Esophagus (tissue), 2 donors: ENCODE measurements around the gene HS6ST1. TPM values are rescaled to one million over a fixed set of nuclear protein-coding genes. Genes with fewer than 3 reads are reported as not detected.
A peak's percentile ranks its signal among the peaks of the same experiment; 100 is the strongest.

Experiments used
- H3K27ac ChIP-seq, 2 donors: one replicate each; pipeline ENCODE4 v1.5.1; 2013; ENCODE audit warnings: low read depth in 2 of 2, mild to moderate bottlenecking in 2 of 2, inconsistent platforms in 1 of 2, low read length in 1 of 2, moderate library complexity in 1 of 2
- H3K27me3 ChIP-seq, 2 donors: one replicate each; pipeline ENCODE4 v1.6.1; 2013; ENCODE audit warnings: low read length in 2 of 2, control low read depth in 1 of 2, mild to moderate bottlenecking in 1 of 2; ENCODE audit not compliant: insufficient read depth in 2 of 2, control insufficient read depth in 1 of 2
- H3K36me3 ChIP-seq, 2 donors: one replicate each; pipeline ENCODE4 v1.6.1; 2013; ENCODE audit warnings: low read length in 1 of 2; ENCODE audit not compliant: control insufficient read depth in 2 of 2, insufficient read depth in 2 of 2
- H3K4me1 ChIP-seq, 2 donors: one replicate each; pipeline ENCODE4 v1.6.1; 2013; ENCODE audit warnings: low read length in 1 of 2; ENCODE audit not compliant: control insufficient read depth in 2 of 2, insufficient read depth in 2 of 2
- H3K4me3 ChIP-seq, 2 donors: one replicate each; pipeline ENCODE4 v1.5.1; 2013; ENCODE audit warnings: low read length in 2 of 2, mild to moderate bottlenecking in 2 of 2, low read depth in 1 of 2, moderate library complexity in 1 of 2
- H3K9me3 ChIP-seq, 2 donors: one replicate each; pipeline ENCODE4 v1.6.1; 2013; ENCODE audit warnings: mild to moderate bottlenecking in 2 of 2, low read depth in 1 of 2, low read length in 1 of 2, moderate library complexity in 1 of 2; ENCODE audit not compliant: control insufficient read depth in 2 of 2, insufficient read depth in 1 of 2
- WGBS, 2 donors: extraction: QIAGEN DNeasy Blood & Tissue Kit; methylation state at CpG; one replicate each; pipeline ENCODE4 v1.1.7; 2013; 5-methylcytosine and 5-hydroxymethylcytosine counted together
- polyA plus RNA-seq, 2 donors: library from polyadenylated mRNA; stranded (reverse); fragments of 200-250 nt; gene quantifications; one replicate each; pipeline ENCODE4 v1.2.3, GENCODE V29; 2013
- donor health status: healthy with polysubstance abuse.
- donor health status: Bipolar disorder and iron deficiency.

Gene HS6ST1
- polyA plus RNA-seq, 2 donors: 23.1 to 29.9 TPM

- Histone ChIP-seq H3K36me3 (no peaks in the 10 kb centered on the region), H3K9me3 (no peaks in the 10 kb centered on the region), H3K4me3 (no peak overlapping the region), H3K4me1 (no peaks in the 10 kb centered on the region), H3K27ac (no peak overlapping the region), H3K27me3 (no peaks in the 10 kb centered on the region)
- WGBS, 2 donors: 89 to 90% methylated on average over 5 of the region's 5 CpGs
Measured at GRCh38 chr2:128234613-128235012, 84.1 kb downstream of the HS6ST1 start.

DNA sequence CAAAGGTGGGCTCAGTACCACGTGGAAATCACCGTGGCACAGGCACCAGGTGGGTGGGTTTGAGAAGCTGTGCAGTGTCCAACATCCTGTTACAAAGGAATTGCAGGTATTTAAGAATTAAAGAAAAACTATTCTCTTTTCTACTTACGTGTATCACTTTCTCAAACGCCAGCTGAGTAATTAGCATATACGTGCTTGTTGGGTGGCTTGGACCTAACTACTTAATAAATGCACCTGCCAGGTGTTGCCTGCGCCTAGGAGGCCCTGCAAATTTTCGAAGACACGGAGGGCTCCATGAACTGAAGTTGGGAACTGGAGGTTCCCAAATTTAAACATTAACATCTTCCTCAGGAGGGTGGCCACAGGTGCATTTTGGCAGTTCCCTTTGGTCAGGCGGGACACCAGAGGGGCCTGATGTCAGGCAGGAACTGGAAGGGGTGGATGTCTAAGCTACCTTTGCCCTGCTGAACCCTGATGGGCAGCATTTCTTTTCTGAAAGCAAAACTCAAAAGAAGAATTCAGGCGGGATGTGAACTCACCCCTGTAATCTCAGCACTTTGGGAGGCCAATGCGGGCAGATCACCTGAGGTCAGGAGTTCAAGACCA is 84.8 kb downstream of the HS6ST1 start:
- peak overlapping the region in 1 of 2 donors; percentile 65 for H3K4me3 ChIP-seq
- 40 to 41% methylated on average over 11 of the region's 11 CpGs for WGBS, 2 donors

DNA sequence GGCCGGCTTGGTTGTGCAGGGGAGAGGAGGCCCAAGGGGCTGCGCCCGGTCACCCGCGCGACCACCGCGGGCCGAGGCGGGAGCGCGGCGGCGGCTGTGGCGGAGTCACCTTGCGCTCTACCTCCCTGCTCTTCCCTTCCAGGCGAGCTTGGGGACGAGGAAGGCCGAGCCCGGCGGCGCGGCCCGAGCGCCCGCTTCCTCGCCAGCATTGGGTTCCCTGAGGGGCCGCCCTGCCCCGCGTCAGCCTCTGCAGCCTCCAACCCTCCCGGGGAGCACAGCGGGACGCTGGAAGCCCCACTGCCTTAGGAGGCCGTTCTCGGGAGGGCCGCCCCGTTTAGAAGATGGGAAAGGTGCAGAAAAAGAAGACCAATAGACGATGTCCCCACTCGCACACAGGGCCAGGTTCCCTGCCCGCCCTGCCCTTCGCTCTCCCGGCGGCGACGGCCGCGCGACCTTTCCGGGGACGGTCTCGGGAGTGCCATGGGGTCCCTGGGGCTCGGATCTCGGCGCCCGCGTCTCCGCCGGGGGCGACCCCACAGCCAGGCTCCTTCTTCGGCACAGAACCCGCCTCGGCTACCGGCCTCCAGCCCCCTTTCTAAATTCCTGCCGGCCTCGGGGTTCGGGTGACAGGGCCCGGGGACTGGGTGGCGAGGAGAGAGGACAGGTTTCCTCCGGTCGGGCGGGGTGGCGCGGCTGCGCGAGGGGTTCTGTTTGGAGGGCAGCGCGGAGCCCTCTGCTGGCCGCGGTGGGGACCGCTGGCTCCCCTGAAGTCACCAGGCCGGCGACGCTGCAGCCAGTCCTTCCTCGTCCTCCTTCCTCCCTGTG is 85.5 kb downstream of the HS6ST1 start:
- 0 to 1% methylated on average over 67 to 84 of the region's 84 CpGs for WGBS, 2 donors
- no peaks in the 10 kb centered on the region for H3K27me3 ChIP-seq
- H3K4me1 ChIP-seq: no peaks in the 10 kb centered on the region
- H3K9me3 ChIP-seq: no peaks in the 10 kb centered on the region
- H3K27ac ChIP-seq: peak overlapping the region; percentile 49 to 72
- no peaks in the 10 kb centered on the region for H3K36me3 ChIP-seq
- H3K4me3 ChIP-seq: peak overlapping the region; percentile 65 to 73

More for the DNA sequence above, 84.8 kb downstream of the HS6ST1 start:
- Histone ChIP-seq H3K27ac (no peak overlapping the region), H3K4me1 (no peaks in the 10 kb centered on the region), H3K9me3 (no peaks in the 10 kb centered on the region), H3K36me3 (no peaks in the 10 kb centered on the region), H3K27me3 (no peaks in the 10 kb centered on the region)

- Histone ChIP-seq H3K27me3 (no peaks in the 10 kb centered on the region), H3K27ac (no peak overlapping the region), H3K36me3 (no peaks in the 10 kb centered on the region)
Measured at GRCh38 chr2:128228894-128229293, 89.8 kb downstream of the HS6ST1 start.

DNA sequence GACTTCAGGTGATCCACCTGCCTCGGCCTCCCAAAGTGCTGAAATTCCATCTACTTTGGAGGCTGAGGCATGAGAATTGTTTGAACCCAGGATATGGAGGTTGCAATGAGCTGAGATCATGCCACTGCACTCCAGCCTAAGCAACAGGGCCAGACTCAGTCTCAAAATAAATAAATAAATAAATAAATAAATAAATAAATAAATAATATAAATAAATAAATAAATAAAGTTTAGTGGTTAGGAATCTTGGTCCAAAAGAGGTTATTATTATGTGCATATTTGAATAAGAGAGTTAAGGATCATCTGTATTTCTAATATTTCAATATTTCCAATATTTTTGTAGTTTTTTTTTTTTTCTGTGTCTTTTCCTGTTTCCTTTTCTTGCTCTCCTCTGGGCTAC is 90.8 kb downstream of the HS6ST1 start:
- Histone ChIP-seq H3K9me3 (no peaks in the 10 kb centered on the region), H3K4me1 (no peaks in the 10 kb centered on the region), H3K36me3 (no peaks in the 10 kb centered on the region), H3K27ac (no peak overlapping the region), H3K27me3 (no peaks in the 10 kb centered on the region), H3K4me3 (no peak overlapping the region)
- WGBS, 2 donors: 91 to 100% methylated on average over 1 of the region's 1 CpG

More at GRCh38 chr2:128228894-128229293, 89.8 kb downstream of the HS6ST1 start:
- H3K9me3 ChIP-seq: no peaks in the 10 kb centered on the region
- H3K4me3 ChIP-seq: no peak overlapping the region
- no peaks in the 10 kb centered on the region for H3K4me1 ChIP-seq

- H3K27ac ChIP-seq: no peak overlapping the region
- whole genome bisulfite sequencing, 2 donors: 72 to 76% methylated on average over 8 of the region's 8 CpGs
- no peak overlapping the region for H3K4me3 ChIP-seq
- peaks cover 0 to 2% of the 10 kb centered on the region in 2 donors for H3K4me1 ChIP-seq
- no peaks in the 10 kb centered on the region for H3K9me3 ChIP-seq
- no peaks in the 10 kb centered on the region for H3K36me3 ChIP-seq
- no peaks in the 10 kb centered on the region for H3K27me3 ChIP-seq
Measured at GRCh38 chr2:128219891-128220290, 98.8 kb downstream of the HS6ST1 start.

DNA sequence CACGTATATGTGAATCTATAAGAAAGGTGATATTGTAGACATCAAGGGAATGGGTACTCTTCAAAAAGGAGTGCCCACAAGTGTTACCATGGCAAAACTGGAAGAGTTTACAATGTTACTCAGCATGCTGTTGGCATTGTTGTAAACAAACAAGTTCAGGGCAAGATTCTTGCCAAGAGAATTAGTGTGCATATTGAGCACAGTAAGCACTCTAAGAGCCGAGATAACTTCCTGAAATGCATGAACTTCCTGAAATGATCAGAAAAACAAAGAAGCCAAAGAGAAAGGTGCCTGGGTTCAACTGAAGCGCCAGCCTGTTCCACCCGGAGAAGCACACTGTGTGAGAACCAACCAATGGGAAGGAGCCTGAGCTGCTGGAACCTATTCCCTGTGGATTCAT is 101.0 kb downstream of the HS6ST1 start:
- 52 to 53% methylated on average over 4 of the region's 4 CpGs for WGBS, 2 donors

GRCh38 chr2:128215897-128216642 is 102.6 kb downstream of the HS6ST1 start:
- H3K27ac ChIP-seq: no peak overlapping the region
- WGBS, 2 donors: 85 to 86% methylated on average over 10 of the region's 10 CpGs
- H3K36me3 ChIP-seq: no peaks in the 10 kb centered on the region
- peaks cover 0 to 2% of the 10 kb centered on the region in 2 donors for H3K4me1 ChIP-seq
- no peaks in the 10 kb centered on the region for H3K27me3 ChIP-seq
- no peak overlapping the region for H3K4me3 ChIP-seq
- peaks cover 0 to 2% of the 10 kb centered on the region in 2 donors for H3K9me3 ChIP-seq

More for the DNA sequence above, 101.0 kb downstream of the HS6ST1 start:
- H3K4me3 ChIP-seq: no peak overlapping the region
- H3K27me3 ChIP-seq: no peaks in the 10 kb centered on the region
- no peaks in the 10 kb centered on the region for H3K9me3 ChIP-seq
- peak overlapping the region in 1 of 2 donors; percentile 33 for H3K27ac ChIP-seq
- H3K36me3 ChIP-seq: no peaks in the 10 kb centered on the region
- peaks cover 0 to 2% of the 10 kb centered on the region in 2 donors for H3K4me1 ChIP-seq
